Mesothelial cell of epicardium (in vitro differentiated cells): Measurements from ENCODE around the gene MRGPRD. TPM values are rescaled to one million over a fixed set of nuclear protein-coding genes. Genes with fewer than 3 reads are reported as not detected.

Experiments used
- DNase-seq, 2 experiments: peaks; one replicate each; pipeline ENCODE4 v3.0.0; 2021; ENCODE audit warnings: low spot score in 2 of 2; ENCODE audit not compliant: unreplicated experiment in 2 of 2
- H3K27ac Mint-ChIP-seq: 2 replicates; pipeline ENCODE4 v1.8.0; 2021; ENCODE audit warnings: mixed read lengths
- H3K27me3 Mint-ChIP-seq: 2 replicates; pipeline ENCODE4 v1.8.0; 2021; ENCODE audit warnings: low read depth, mixed read lengths
- H3K36me3 Mint-ChIP-seq: 2 replicates; pipeline ENCODE4 v1.8.0; 2021; ENCODE audit warnings: mixed read lengths
- H3K4me1 Mint-ChIP-seq: 2 replicates; pipeline ENCODE4 v1.8.0; 2021; ENCODE audit warnings: mixed read lengths
- H3K4me3 Mint-ChIP-seq: 2 replicates; pipeline ENCODE4 v1.8.0; 2021; ENCODE audit warnings: mild to moderate bottlenecking, moderate library complexity, mixed read lengths
- H3K9me3 Mint-ChIP-seq: 2 replicates; pipeline ENCODE4 v1.8.0; 2021; ENCODE audit warnings: mixed read lengths
- total RNA-seq: library from RNA; stranded (reverse); gene quantifications from 3 replicates; pipeline ENCODE4 v1.2.1, GENCODE V29; 2021
- TF ChIP-seq, protein P1 (sequence below): fragments of 200-600 bp; sonication (generic); IDR thresholded peaks from one replicate; pipeline ENCODE4 v1.5.0; 2021; ENCODE audit warnings: antibody characterized with exemption; ENCODE audit not compliant: unreplicated experiment

MRGPRD gene
- total RNA-seq, 1 donor from 2014 or later: not detected

DNA sequence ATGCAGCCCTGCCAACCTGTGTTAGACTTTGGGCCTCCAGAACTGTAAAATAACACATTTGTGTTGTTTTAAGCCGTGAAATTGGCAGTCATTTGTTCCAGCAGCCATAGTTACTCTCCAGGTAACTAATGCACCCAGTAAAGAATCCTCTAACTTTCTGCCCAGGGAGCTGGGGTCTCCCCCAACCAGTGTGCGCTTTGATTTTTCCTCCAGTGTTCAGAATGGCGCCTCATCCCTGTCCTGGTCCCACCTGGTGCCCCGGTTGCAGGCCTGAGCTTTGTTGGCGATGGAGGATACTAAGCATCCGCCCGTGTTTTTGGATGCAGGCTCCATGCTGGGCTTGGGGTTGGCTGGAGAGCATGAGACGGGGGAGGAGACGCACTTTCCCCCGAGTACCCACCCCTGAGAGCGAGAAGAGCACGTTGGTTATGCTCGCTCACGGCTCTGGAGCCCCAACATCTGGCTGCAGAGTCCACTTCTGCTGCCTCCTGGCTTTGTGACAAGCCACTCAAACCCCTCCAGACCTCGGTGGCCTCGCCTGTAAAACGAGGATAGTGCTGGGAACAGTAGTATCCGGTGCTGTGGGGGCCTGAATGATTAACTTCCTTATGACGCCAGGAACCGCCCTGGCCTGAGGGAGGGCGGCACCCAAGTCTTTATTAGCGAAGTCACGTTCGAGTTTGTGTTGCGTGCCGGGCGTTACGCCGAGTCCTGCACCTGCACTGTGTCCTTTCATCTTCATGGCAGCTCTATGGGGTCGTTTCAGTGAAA lies 25.8 kb downstream of the MRGPRD start:
- Mint-ChIP-seq H3K4me1 (peaks cover 3% of the 10 kb centered on the region), H3K36me3 (no peaks in the 10 kb centered on the region), H3K9me3 (no peaks in the 10 kb centered on the region), H3K4me3 (no peak overlapping the region), H3K27ac (no peak overlapping the region), H3K27me3 (no peaks in the 10 kb centered on the region)
- DNase-seq: no peak
- TF ChIP-seq, protein P1, sequence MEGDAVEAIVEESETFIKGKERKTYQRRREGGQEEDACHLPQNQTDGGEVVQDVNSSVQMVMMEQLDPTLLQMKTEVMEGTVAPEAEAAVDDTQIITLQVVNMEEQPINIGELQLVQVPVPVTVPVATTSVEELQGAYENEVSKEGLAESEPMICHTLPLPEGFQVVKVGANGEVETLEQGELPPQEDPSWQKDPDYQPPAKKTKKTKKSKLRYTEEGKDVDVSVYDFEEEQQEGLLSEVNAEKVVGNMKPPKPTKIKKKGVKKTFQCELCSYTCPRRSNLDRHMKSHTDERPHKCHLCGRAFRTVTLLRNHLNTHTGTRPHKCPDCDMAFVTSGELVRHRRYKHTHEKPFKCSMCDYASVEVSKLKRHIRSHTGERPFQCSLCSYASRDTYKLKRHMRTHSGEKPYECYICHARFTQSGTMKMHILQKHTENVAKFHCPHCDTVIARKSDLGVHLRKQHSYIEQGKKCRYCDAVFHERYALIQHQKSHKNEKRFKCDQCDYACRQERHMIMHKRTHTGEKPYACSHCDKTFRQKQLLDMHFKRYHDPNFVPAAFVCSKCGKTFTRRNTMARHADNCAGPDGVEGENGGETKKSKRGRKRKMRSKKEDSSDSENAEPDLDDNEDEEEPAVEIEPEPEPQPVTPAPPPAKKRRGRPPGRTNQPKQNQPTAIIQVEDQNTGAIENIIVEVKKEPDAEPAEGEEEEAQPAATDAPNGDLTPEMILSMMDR: no peak

DNA sequence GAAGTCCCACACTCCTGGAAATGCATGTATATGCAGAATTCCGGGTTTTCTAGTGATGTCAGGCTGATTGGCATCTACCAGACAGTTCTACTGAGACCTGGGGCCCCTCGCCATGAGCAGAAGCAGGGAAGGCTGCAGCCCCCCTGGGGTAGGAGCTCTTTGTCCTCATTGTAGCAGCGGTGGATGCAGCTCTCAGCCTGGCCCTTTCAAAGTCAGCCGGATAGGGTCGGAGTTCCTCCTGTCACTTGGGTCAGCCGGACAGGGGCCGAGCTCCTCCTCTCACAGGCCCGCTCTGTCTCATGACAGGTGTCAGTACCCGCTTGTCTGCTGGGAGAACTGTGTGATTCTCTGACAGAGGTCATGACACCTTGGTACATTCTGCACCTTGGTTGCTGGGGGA lies 30.0 kb downstream of the MRGPRD start:
- no peaks in the 10 kb centered on the region for H3K27me3 Mint-ChIP-seq
- DNase-seq: no peak
- no peaks in the 10 kb centered on the region for H3K9me3 Mint-ChIP-seq
- no peak overlapping the region for H3K27ac Mint-ChIP-seq
- H3K4me1 Mint-ChIP-seq: peaks cover 15% of the 10 kb centered on the region
- H3K36me3 Mint-ChIP-seq: no peaks in the 10 kb centered on the region
- H3K4me3 Mint-ChIP-seq: no peak overlapping the region
- TF ChIP-seq, protein P1: no peak

DNA sequence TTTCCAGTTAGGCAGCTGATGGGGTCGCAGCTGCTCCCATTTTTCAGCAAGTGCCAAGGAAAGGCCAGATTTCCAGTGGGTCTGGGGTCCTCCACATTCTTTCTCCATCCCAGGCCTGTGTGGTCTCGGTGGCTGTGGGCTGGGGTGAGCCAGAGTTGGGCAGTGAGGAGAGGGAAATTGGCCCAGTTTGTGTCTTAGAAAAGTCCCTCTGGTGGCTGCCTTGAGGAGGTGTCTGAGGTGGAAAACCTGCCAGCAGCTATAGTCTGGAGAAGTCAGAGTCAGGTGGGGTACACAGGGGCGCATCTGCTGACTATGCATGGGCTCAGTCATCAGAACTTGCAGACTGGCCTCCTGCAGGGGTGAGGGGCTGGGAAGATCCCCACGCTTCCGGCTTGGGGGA lies 30.5 kb downstream of the MRGPRD start:
- H3K27me3 Mint-ChIP-seq: no peaks in the 10 kb centered on the region
- no peak for DNase-seq
- no peaks in the 10 kb centered on the region for H3K9me3 Mint-ChIP-seq
- peaks cover 16% of the 10 kb centered on the region for H3K4me1 Mint-ChIP-seq
- H3K4me3 Mint-ChIP-seq: no peak overlapping the region
- TF ChIP-seq, protein P1: peak; percentile 37
- H3K27ac Mint-ChIP-seq: no peak overlapping the region
- H3K36me3 Mint-ChIP-seq: no peaks in the 10 kb centered on the region

DNA sequence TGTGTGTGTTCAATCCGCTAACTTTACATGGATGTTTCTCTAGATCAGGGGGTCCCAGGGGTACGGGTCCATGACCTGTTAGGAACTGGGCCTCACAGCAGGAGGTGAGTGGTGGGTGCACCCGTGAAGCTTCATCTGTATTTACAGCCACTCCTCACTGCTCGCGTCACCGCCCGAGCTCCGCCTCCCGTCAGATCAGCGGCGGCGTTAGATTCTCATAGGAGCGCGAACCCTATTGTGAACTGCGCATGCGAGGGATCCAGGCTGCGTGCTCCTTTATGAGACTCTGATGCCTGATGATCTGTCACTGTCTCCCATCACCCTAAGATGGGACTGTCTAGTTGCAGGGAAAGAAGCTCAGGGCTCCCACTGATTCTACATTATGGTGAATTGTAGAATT lies 31.9 kb downstream of the MRGPRD start:
- TF ChIP-seq, protein P1: no peak
- Mint-ChIP-seq H3K27ac (peak overlapping the region; percentile 31), H3K27me3 (no peaks in the 10 kb centered on the region), H3K9me3 (no peaks in the 10 kb centered on the region), H3K4me3 (no peak overlapping the region), H3K4me1 (peaks cover 14% of the 10 kb centered on the region), H3K36me3 (no peaks in the 10 kb centered on the region)
- DNase-seq: no peak

GRCh38 chr11:68948496-68948895 lies 32.3 kb downstream of the MRGPRD start:
- Mint-ChIP-seq H3K4me3 (no peak overlapping the region), H3K4me1 (peaks cover 14% of the 10 kb centered on the region), H3K27me3 (no peaks in the 10 kb centered on the region), H3K27ac (peak overlapping the region; percentile 31), H3K9me3 (no peaks in the 10 kb centered on the region), H3K36me3 (no peaks in the 10 kb centered on the region)
- TF ChIP-seq, protein P1: no peak
- DNase-seq: no peak

GRCh38 chr11:68947151-68947550 lies 33.6 kb downstream of the MRGPRD start:
- no peaks in the 10 kb centered on the region for H3K27me3 Mint-ChIP-seq
- H3K36me3 Mint-ChIP-seq: no peaks in the 10 kb centered on the region
- H3K27ac Mint-ChIP-seq: peak overlapping the region; percentile 83
- no peak overlapping the region for H3K4me3 Mint-ChIP-seq
- H3K4me1 Mint-ChIP-seq: peaks cover 14% of the 10 kb centered on the region
- TF ChIP-seq, protein P1: no peak
- no peaks in the 10 kb centered on the region for H3K9me3 Mint-ChIP-seq
- DNase-seq: no peak
